Brain microvascular endothelial cell (primary cell): ENCODE results near the gene GRID2.

ENCODE experiments used
- DNase-seq: peaks from one replicate; pipeline ENCODE4 v3.0.0-alpha.2; 2020
- H3K27ac ChIP-seq: fragments of 250-450 bp; sonication (Bioruptor Pico); 2 replicates; pipeline ENCODE4 v1.5.1; 2020; ENCODE audit warnings: mild to moderate bottlenecking, moderate library complexity
- H3K27me3 ChIP-seq: fragments of 250-450 bp; sonication (Bioruptor Pico); replicated peaks from 2 replicates; pipeline ENCODE4 v1.5.1; 2020; ENCODE audit warnings: mild to moderate bottlenecking
- H3K36me3 ChIP-seq: fragments of 250-450 bp; sonication (Bioruptor Pico); replicated peaks from 2 replicates; pipeline ENCODE4 v1.5.1; 2020; ENCODE audit warnings: mild to moderate bottlenecking
- H3K4me3 ChIP-seq: 2 replicates; pipeline ENCODE4 v1.5.1; 2011; ENCODE audit warnings: low read depth, mild to moderate bottlenecking, control low read depth, low read length, moderate library complexity
- in situ Hi-C: cut with HindIII; loops from 2 replicates; pipeline ENCODE4 v1.10.0; 2017; ENCODE audit warnings: low sequenced_read_pairs, low pct_ligation_motif_present
- TF ChIP-seq, protein P1 (sequence below): IDR thresholded peaks from 2 replicates; pipeline ENCODE4 v1.5.1; 2011; ENCODE audit warnings: low read depth, mild to moderate bottlenecking, moderate library complexity, low read length, control low read depth, inconsistent platforms; ENCODE audit errors: missing control alignments

GRID2 gene

DNA sequence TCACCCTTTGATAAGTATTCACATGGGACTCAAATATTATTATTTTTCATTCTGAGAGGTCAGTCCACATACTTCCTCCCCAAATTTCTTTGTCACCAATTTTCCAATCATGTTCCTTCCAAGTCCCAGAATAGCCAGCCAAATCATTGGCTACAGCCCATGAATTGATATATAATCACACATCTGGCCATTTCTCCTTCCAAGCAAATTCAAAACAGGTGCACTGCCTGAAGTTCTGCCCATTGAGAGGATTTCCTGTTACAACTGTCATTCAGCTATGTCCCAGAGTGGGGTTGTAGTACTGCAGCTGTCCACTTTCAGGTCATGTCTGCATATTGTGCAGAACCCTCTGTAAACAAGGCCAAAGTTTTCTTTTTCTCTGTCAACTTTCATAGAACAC lies 347.8 kb downstream of the GRID2 start:
- TF ChIP-seq, protein P1, sequence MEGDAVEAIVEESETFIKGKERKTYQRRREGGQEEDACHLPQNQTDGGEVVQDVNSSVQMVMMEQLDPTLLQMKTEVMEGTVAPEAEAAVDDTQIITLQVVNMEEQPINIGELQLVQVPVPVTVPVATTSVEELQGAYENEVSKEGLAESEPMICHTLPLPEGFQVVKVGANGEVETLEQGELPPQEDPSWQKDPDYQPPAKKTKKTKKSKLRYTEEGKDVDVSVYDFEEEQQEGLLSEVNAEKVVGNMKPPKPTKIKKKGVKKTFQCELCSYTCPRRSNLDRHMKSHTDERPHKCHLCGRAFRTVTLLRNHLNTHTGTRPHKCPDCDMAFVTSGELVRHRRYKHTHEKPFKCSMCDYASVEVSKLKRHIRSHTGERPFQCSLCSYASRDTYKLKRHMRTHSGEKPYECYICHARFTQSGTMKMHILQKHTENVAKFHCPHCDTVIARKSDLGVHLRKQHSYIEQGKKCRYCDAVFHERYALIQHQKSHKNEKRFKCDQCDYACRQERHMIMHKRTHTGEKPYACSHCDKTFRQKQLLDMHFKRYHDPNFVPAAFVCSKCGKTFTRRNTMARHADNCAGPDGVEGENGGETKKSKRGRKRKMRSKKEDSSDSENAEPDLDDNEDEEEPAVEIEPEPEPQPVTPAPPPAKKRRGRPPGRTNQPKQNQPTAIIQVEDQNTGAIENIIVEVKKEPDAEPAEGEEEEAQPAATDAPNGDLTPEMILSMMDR: no peak
- no peak for DNase-seq
- H3K36me3 ChIP-seq: no peaks in the 10 kb centered on the region
- no peaks in the 10 kb centered on the region for H3K27me3 ChIP-seq
- in situ Hi-C loops: no loop called here
- H3K27ac ChIP-seq: no peak overlapping the region
- H3K4me3 ChIP-seq: no peak overlapping the region

DNA sequence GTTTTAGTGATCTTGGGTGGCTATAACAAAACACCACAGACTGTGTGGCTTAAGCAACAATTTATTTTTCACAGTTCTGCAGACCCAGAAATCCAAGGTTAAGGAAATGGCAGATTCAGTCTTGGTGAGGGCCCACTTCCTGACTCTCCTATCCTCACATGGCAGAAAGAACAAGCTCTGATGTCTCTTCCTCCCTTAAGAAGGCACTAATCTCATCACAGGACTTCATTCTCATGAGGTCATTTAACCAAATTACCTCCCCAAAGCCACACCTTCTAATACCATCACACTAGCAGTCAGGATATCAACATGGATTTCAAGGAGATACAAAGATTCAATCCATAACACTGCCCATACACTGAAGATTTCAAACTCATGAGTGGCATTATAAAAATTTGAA lies 350.3 kb downstream of the GRID2 start:
- Histone ChIP-seq H3K36me3 (no peaks in the 10 kb centered on the region), H3K4me3 (no peak overlapping the region), H3K27ac (no peak overlapping the region), H3K27me3 (no peaks in the 10 kb centered on the region)
- in situ Hi-C loops: no loop called here
- no peak for DNase-seq
- TF ChIP-seq, protein P1: no peak

DNA sequence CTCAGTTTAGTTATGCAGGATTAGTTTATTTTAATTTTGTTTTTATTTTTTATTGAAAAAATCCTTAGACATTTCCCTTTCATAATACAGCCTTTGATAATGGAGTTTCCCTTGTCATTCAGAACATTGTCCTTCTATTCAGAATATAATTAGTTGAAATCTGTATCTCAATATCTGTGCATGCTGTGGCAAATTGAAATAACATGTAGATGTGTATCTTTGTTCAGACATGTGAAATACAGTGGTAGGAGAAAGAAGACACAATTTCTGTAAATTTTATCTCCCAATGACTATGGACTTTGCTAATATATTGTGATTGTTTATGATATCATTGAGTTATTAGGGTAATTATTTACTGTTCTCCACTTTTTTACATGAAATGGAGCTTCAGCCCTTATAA lies 353.9 kb downstream of the GRID2 start:
- H3K36me3 ChIP-seq: no peaks in the 10 kb centered on the region
- H3K27me3 ChIP-seq: no peaks in the 10 kb centered on the region
- in situ Hi-C loops: no loop called here

DNA sequence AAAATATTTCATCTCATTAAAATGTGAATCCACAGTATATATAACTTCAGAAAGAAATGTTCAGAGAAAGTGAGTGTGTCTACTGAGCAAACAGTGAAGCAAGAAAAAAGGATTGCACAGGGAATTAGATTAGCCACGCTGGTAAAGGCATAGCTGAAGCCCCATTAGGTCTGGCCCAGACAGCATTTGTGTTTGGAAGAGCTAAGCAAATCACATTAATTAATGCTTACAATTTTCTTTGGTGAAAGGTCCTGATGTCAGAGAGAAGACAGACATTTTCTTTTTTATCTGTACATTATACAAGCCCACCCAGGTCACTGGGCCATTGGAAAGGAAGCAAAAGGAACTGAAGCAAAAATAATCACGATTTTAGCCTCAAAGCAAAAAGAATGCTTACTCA lies 354.6 kb downstream of the GRID2 start:
- TF ChIP-seq, protein P1: no peak
- in situ Hi-C loops: no loop called here
- Histone ChIP-seq H3K36me3 (no peaks in the 10 kb centered on the region), H3K4me3 (no peak overlapping the region), H3K27me3 (no peaks in the 10 kb centered on the region), H3K27ac (no peak overlapping the region)
- DNase-seq: no peak

More for the DNA sequence above, 353.9 kb downstream of the GRID2 start:
- TF ChIP-seq, protein P1: no peak
- no peak overlapping the region for H3K27ac ChIP-seq
- no peak for DNase-seq
- no peak overlapping the region for H3K4me3 ChIP-seq

DNA sequence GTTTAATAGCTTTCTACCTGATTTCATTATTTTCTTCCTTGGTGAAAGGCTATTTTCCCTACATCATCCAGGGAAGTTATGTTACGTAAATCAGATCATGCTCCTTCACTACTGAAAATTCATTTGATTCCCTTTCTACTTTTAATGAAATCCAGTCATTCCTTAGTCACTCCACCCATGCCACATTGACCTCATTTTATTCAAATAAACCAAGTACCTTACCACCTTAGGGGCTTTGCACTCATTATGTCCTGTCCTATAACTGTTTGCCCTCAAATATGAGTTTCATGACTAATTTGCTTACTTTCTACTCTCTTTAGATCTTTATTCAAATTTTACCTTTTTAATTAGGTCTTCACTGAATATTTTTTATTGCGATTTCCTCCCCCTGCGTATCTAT lies 374.0 kb downstream of the GRID2 start:
- DNase-seq: no peak
- no peak overlapping the region for H3K27ac ChIP-seq
- TF ChIP-seq, protein P1: no peak
- in situ Hi-C loops: no loop called here
- H3K27me3 ChIP-seq: no peaks in the 10 kb centered on the region
- no peak overlapping the region for H3K4me3 ChIP-seq
- no peaks in the 10 kb centered on the region for H3K36me3 ChIP-seq

DNA sequence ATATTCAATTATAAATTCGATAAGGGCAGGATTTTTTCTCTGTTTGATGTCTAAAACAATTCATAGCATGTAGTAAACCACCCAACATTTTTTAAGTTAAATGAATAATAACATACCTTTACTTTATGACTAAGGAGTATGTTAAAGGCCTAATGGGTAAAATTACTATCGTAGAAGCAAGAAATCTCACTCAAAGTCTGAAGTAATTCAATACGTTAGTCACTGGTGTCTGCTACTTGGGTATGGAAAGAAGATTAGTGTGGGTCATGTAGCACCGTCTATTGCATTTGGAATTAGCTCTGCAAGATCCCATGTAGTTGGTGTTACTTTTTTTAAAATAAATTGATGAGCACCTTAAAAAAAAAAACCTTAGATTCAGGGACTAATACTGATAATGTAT lies 374.5 kb downstream of the GRID2 start:
- in situ Hi-C loops: no loop called here

More for the DNA sequence above, 374.5 kb downstream of the GRID2 start:
- Histone ChIP-seq H3K27ac (no peak overlapping the region), H3K36me3 (no peaks in the 10 kb centered on the region), H3K27me3 (no peaks in the 10 kb centered on the region), H3K4me3 (no peak overlapping the region)
- no peak for DNase-seq
- TF ChIP-seq, protein P1: no peak
